HCT116 (cell line): ENCODE data around the gene RBM38.

Experiments
- SIN3A ChIP-seq: IDR thresholded peaks from 2 replicates; pipeline ENCODE4 v1.6.1; 2012; ENCODE audit warnings: low read depth
- SP1 ChIP-seq: IDR thresholded peaks from 2 replicates; pipeline ENCODE4 v1.6.1; 2012; ENCODE audit warnings: low read depth
- ZNF274 ChIP-seq: fragments of 200-500 bp; sonication (Bioruptor generic); IDR thresholded peaks from 2 replicates; pipeline ENCODE4 v1.6.1; 2014; ENCODE audit warnings: mild to moderate bottlenecking, low read depth, low read length, inconsistent platforms
- TF ChIP-seq, protein P1 (sequence below): IDR thresholded peaks from 2 replicates; pipeline ENCODE4 v1.6.1; 2012
- TF ChIP-seq, protein P2 (sequence below), 3 experiments: fragments of 200-600 bp in 1 of 3; sonication (generic) in 1 of 3; IDR thresholded peaks in 2 of 3; conservative IDR thresholded peaks in 1 of 3; 2 replicates each; pipeline ENCODE4 v1.5.1; 2012 to 2017; ENCODE audit warnings: low read depth in 2 of 3, low read length in 2 of 3, antibody characterized with exemption in 1 of 3, borderline replicate concordance in 1 of 3, control low read depth in 1 of 3, mild to moderate bottlenecking in 1 of 3, mixed read lengths in 1 of 3, mixed run types in 1 of 3, moderate library complexity in 1 of 3; ENCODE audit not compliant: insufficient read depth in 1 of 3

DNA sequence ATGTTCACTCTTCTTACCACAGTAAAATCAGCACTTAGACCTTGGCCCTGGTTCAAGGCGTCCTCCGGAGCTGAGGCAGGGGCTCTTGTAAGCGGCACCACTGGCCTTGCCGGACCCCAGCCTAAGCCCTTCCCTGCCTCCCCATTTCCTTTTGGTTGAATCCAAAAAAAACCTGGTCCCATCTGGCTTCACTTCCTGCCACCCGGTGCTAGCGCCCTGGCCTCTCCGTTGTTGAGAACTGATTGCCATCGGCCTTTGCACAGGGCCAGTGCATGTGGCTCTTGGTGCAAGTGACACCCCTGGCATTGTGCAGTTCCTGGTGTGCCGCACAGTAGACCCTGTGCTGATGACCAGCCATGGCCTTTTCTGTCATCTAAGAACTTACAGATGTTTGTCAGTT, 19.0 kb upstream of the RBM38 start:
- TF ChIP-seq, protein P1, sequence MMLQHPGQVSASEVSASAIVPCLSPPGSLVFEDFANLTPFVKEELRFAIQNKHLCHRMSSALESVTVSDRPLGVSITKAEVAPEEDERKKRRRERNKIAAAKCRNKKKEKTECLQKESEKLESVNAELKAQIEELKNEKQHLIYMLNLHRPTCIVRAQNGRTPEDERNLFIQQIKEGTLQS, result no peak
- TF ChIP-seq SP1 (no peak), ZNF274 (no peak), SIN3A (no peak)
- TF ChIP-seq, protein P2, sequence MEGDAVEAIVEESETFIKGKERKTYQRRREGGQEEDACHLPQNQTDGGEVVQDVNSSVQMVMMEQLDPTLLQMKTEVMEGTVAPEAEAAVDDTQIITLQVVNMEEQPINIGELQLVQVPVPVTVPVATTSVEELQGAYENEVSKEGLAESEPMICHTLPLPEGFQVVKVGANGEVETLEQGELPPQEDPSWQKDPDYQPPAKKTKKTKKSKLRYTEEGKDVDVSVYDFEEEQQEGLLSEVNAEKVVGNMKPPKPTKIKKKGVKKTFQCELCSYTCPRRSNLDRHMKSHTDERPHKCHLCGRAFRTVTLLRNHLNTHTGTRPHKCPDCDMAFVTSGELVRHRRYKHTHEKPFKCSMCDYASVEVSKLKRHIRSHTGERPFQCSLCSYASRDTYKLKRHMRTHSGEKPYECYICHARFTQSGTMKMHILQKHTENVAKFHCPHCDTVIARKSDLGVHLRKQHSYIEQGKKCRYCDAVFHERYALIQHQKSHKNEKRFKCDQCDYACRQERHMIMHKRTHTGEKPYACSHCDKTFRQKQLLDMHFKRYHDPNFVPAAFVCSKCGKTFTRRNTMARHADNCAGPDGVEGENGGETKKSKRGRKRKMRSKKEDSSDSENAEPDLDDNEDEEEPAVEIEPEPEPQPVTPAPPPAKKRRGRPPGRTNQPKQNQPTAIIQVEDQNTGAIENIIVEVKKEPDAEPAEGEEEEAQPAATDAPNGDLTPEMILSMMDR (IDR thresholded peaks at IDR 0.05 in 2 of 3, conservative IDR thresholded peaks at IDR 0.05 in 1 of 3; ENCODE audit: borderline replicate concordance in 1 of 3, insufficient read depth in 1 of 3, low read depth in 2 of 3, low read length in 2 of 3), result no peak
